ENCODE data around the gene CTCF. TPM values are rescaled to one million over a fixed set of nuclear protein-coding genes. Genes with fewer than 3 reads are reported as not detected.

CTCF gene
- total and polyA plus RNA-seq, 10 of the 15 experiments (the other 5 are each of a cell fraction or from before 2014, with no cell fraction given), result 9.1 to 55.0 (median 41.8) TPM

GRCh38 chr16:67563708-67564468, 1.6 kb downstream of the CTCF start (continued):
- TF ChIP-seq ZBTB40 (IDR thresholded peaks at IDR 0.05; ENCODE audit: borderline replicate concordance), result peak; percentile 17; the same call in 1 of the 2 replicates
- no peak; the same call in 1 of the 2 replicates for TF ChIP-seq NBN (IDR thresholded peaks at IDR 0.05)
- no peak for TF ChIP-seq CHD2 (IDR thresholded peaks at IDR 0.05; ENCODE audit: borderline replicate concordance, low read depth, low read length)
- TF ChIP-seq MLLT1 (IDR thresholded peaks at IDR 0.05), result peak; percentile 54
- TF ChIP-seq SKIL (IDR thresholded peaks at IDR 0.05; ENCODE audit: low read depth, poor library complexity, severe bottlenecking), result peak; percentile 28
- no peak for TF ChIP-seq FOXK2 (IDR thresholded peaks at IDR 0.05)
- TF ChIP-seq ZNF384 (IDR thresholded peaks at IDR 0.05; ENCODE audit: borderline replicate concordance, low read depth, low read length), result no peak
- TF ChIP-seq MEF2A (IDR thresholded peaks at IDR 0.05; ENCODE audit: insufficient read depth, low read depth, low read length), result no peak
- TF ChIP-seq STAT3 (IDR thresholded peaks at IDR 0.05; ENCODE audit: low read depth, low read length), result no peak
- TF ChIP-seq BCL11A (IDR thresholded peaks at IDR 0.05; ENCODE audit: low read depth, low read length), result no peak
- TF ChIP-seq E2F8 (IDR thresholded peaks at IDR 0.05; ENCODE audit: low read depth, partially characterized antibody), result peak; percentile 31
- no peak for TF ChIP-seq MTA3 (IDR thresholded peaks at IDR 0.05; ENCODE audit: borderline replicate concordance, low read length)
- no peak for TF ChIP-seq TCF3 (IDR thresholded peaks at IDR 0.05; ENCODE audit: borderline replicate concordance, insufficient read depth, low read depth, low read length)
- TF ChIP-seq JUNB (IDR thresholded peaks at IDR 0.05), result no peak
- TF ChIP-seq E2F4 (IDR thresholded peaks at IDR 0.05; ENCODE audit: low read depth, low read length), result no peak
- no peak for TF ChIP-seq BRCA1 (IDR thresholded peaks at IDR 0.05; ENCODE audit: low read depth, low read length)
- no peak for TF ChIP-seq TARDBP (IDR thresholded peaks at IDR 0.05; ENCODE audit: borderline replicate concordance)
- no peak for TF ChIP-seq CHD4 (IDR thresholded peaks at IDR 0.05)
